Mesothelial cell of epicardium (in vitro differentiated cells): ENCODE data around the gene KLHL14. TPM values are rescaled to one million over a fixed set of nuclear protein-coding genes. Genes with fewer than 3 reads are reported as not detected.

Source experiments
- DNase-seq, 2 experiments: peaks; one replicate each; pipeline ENCODE4 v3.0.0; 2021; ENCODE audit warnings: low spot score in 2 of 2; ENCODE audit not compliant: unreplicated experiment in 2 of 2
- H3K27ac Mint-ChIP-seq: 2 replicates; pipeline ENCODE4 v1.8.0; 2021; ENCODE audit warnings: mixed read lengths
- H3K27me3 Mint-ChIP-seq: 2 replicates; pipeline ENCODE4 v1.8.0; 2021; ENCODE audit warnings: low read depth, mixed read lengths
- H3K36me3 Mint-ChIP-seq: 2 replicates; pipeline ENCODE4 v1.8.0; 2021; ENCODE audit warnings: mixed read lengths
- H3K4me1 Mint-ChIP-seq: 2 replicates; pipeline ENCODE4 v1.8.0; 2021; ENCODE audit warnings: mixed read lengths
- H3K4me3 Mint-ChIP-seq: 2 replicates; pipeline ENCODE4 v1.8.0; 2021; ENCODE audit warnings: mild to moderate bottlenecking, moderate library complexity, mixed read lengths
- H3K9me3 Mint-ChIP-seq: 2 replicates; pipeline ENCODE4 v1.8.0; 2021; ENCODE audit warnings: mixed read lengths
- total RNA-seq: library from RNA; stranded (reverse); gene quantifications from 3 replicates; pipeline ENCODE4 v1.2.1, GENCODE V29; 2021
- TF ChIP-seq, protein P1 (sequence below): fragments of 200-600 bp; sonication (generic); IDR thresholded peaks from one replicate; pipeline ENCODE4 v1.5.0; 2021; ENCODE audit warnings: antibody characterized with exemption; ENCODE audit not compliant: unreplicated experiment

KLHL14 gene
- 0.04 to 0.11 TPM (median 0.09 TPM) in 3 replicates for total RNA-seq

DNA sequence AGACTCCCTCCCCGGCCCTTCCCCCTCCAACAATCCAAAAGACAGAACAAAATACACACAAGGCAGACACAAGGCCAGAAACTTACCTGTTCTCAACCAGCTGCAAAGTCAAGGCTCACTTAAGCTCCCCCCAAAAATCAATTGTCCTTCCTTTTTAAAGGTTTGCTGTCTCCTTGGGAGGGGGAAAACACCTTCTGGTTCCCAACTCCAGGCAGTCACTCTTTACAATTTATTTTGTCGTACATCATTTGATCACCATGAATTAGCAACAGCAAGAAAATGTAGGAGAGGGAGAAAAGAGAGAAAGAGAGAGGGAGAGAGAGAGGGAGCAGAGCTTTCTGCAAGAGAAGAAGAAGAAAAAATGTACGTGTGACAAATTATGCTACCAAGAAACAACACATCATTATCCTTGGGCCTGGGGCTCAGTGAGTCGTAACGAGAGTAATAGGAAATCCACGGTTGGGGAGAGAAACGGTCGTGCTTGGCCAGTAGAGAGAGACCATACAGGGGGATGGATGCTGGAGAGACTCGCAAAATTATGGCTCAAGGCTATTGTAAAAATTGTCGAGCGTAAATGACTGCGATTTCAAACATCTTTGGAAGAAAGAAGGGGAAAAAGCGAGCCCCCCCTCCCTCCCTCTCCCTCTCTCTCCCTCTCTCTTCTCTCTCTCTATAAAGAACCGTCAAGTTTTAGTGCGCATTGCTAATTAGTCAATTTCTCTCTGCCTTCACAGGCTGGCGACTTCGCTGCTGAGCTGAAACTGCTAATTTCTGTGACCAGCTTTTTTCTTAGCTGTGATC, at the start of gene KLHL14:
Gene KLHL14 (minus strand): TSS at position 443 of the 801 bp plus-strand sequence. CDS start 2,432 bp downstream, outside the sequence.
- peaks cover 22% of the 10 kb centered on the region for H3K4me1 Mint-ChIP-seq
- TF ChIP-seq, protein P1, sequence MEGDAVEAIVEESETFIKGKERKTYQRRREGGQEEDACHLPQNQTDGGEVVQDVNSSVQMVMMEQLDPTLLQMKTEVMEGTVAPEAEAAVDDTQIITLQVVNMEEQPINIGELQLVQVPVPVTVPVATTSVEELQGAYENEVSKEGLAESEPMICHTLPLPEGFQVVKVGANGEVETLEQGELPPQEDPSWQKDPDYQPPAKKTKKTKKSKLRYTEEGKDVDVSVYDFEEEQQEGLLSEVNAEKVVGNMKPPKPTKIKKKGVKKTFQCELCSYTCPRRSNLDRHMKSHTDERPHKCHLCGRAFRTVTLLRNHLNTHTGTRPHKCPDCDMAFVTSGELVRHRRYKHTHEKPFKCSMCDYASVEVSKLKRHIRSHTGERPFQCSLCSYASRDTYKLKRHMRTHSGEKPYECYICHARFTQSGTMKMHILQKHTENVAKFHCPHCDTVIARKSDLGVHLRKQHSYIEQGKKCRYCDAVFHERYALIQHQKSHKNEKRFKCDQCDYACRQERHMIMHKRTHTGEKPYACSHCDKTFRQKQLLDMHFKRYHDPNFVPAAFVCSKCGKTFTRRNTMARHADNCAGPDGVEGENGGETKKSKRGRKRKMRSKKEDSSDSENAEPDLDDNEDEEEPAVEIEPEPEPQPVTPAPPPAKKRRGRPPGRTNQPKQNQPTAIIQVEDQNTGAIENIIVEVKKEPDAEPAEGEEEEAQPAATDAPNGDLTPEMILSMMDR = no peak
- H3K4me3 Mint-ChIP-seq = peak within 1 kb of the TSS; percentile 52
- H3K36me3 Mint-ChIP-seq = no peaks in the 10 kb centered on the region
- peaks cover 85% of the 10 kb centered on the region for H3K27me3 Mint-ChIP-seq
- DNase-seq = no peak
- no peak within 1 kb of the TSS for H3K27ac Mint-ChIP-seq
- H3K9me3 Mint-ChIP-seq = no peaks in the 10 kb centered on the region

GRCh38 chr18:32822197-32822596, 49.4 kb upstream of the KLHL14 start:
- no peak for DNase-seq
- Mint-ChIP-seq H3K36me3 (no peaks in the 10 kb centered on the region), H3K9me3 (no peaks in the 10 kb centered on the region), H3K4me1 (no peaks in the 10 kb centered on the region), H3K27ac (no peak overlapping the region), H3K4me3 (no peak overlapping the region), H3K27me3 (peaks cover 21% of the 10 kb centered on the region)
- TF ChIP-seq, protein P1 = no peak

DNA sequence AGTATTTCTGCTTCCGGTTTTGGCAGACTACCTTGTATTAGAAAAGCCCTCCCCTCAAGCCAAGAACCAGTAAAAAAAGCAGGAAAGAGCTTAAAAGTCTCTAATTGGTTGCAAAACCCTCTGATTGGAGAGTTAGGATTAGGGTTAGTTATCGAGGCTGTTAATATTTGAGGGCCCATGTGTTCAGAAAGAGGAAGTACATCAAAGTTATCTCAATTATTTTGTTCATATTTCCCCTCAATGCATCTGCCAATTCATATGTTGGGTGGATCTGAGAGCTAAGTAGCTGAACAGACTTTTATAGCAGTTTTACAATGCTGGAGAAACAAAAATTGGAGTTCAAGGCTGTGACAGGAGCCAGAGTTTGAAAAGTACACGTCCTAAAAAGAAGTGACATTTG, 43.1 kb upstream of the KLHL14 start:
- TF ChIP-seq, protein P1 = no peak
- Mint-ChIP-seq H3K27ac (no peak overlapping the region), H3K4me3 (no peak overlapping the region), H3K9me3 (no peaks in the 10 kb centered on the region), H3K27me3 (peaks cover 36% of the 10 kb centered on the region), H3K4me1 (no peaks in the 10 kb centered on the region), H3K36me3 (no peaks in the 10 kb centered on the region)
- DNase-seq = no peak

- no peak for DNase-seq
- H3K4me1 Mint-ChIP-seq = no peaks in the 10 kb centered on the region
Measured at GRCh38 chr18:32812342-32812741, 39.5 kb upstream of the KLHL14 start.

GRCh38 chr18:32810314-32810713, 37.5 kb upstream of the KLHL14 start:
- Mint-ChIP-seq H3K9me3 (no peaks in the 10 kb centered on the region), H3K27me3 (peaks cover 43% of the 10 kb centered on the region), H3K4me1 (no peaks in the 10 kb centered on the region), H3K4me3 (no peak overlapping the region), H3K36me3 (no peaks in the 10 kb centered on the region), H3K27ac (no peak overlapping the region)
- no peak for DNase-seq
- TF ChIP-seq, protein P1 = no peak

More at GRCh38 chr18:32812342-32812741, 39.5 kb upstream of the KLHL14 start:
- Mint-ChIP-seq H3K4me3 (no peak overlapping the region), H3K27me3 (peaks cover 49% of the 10 kb centered on the region), H3K9me3 (no peaks in the 10 kb centered on the region), H3K27ac (no peak overlapping the region), H3K36me3 (no peaks in the 10 kb centered on the region)
- TF ChIP-seq, protein P1 = no peak
